ENCODE measurements around the gene GAS7. TPM values are rescaled to one million over a fixed set of nuclear protein-coding genes. Genes with fewer than 3 reads are reported as not detected.

GAS7 gene
- total and polyA plus RNA-seq, 9 of the 15 experiments (the other 6 are each of a cell fraction or from before 2014, with no cell fraction given): 0.11 to 0.33 TPM; not detected in 7

DNA sequence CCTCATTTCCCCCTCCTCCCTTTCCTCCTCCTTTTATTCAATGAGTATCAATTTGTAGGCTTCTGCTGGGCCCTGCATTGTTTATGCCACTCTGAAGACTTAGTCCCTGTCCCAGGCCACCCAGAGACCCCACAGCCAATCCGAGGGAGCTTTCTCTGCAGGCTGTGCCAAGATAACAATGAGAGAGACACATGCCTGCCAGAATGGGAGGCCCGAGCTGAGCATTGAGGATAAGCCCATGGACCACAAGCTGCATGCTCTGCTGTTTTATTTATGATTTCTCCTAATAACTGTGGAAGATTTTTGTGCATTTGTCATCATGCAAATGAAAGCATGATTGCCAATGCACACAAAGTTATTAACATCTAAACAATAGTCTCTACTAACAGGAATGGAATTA is 296.3 kb downstream of the GAS7 start (continued):
- TF ChIP-seq, protein P1, sequence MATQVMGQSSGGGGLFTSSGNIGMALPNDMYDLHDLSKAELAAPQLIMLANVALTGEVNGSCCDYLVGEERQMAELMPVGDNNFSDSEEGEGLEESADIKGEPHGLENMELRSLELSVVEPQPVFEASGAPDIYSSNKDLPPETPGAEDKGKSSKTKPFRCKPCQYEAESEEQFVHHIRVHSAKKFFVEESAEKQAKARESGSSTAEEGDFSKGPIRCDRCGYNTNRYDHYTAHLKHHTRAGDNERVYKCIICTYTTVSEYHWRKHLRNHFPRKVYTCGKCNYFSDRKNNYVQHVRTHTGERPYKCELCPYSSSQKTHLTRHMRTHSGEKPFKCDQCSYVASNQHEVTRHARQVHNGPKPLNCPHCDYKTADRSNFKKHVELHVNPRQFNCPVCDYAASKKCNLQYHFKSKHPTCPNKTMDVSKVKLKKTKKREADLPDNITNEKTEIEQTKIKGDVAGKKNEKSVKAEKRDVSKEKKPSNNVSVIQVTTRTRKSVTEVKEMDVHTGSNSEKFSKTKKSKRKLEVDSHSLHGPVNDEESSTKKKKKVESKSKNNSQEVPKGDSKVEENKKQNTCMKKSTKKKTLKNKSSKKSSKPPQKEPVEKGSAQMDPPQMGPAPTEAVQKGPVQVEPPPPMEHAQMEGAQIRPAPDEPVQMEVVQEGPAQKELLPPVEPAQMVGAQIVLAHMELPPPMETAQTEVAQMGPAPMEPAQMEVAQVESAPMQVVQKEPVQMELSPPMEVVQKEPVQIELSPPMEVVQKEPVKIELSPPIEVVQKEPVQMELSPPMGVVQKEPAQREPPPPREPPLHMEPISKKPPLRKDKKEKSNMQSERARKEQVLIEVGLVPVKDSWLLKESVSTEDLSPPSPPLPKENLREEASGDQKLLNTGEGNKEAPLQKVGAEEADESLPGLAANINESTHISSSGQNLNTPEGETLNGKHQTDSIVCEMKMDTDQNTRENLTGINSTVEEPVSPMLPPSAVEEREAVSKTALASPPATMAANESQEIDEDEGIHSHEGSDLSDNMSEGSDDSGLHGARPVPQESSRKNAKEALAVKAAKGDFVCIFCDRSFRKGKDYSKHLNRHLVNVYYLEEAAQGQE (IDR thresholded peaks at IDR 0.05; ENCODE audit: borderline replicate concordance): no peak
- TF ChIP-seq, protein P1 (CRISPR knock-in tag; IDR thresholded peaks at IDR 0.05; ENCODE audit: low read depth): no peak
- no peak for TF ChIP-seq ZBTB17 (CRISPR knock-in tag; IDR thresholded peaks at IDR 0.05)
- no peak for TF ChIP-seq FOXA3 (CRISPR knock-in tag; conservative IDR thresholded peaks at IDR 0.05 in 1 of 2, IDR thresholded peaks at IDR 0.05 in 1 of 2)
- TF ChIP-seq POU5F1 (IDR thresholded peaks at IDR 0.05; ENCODE audit: borderline replicate concordance, low read depth, low read length, partially characterized antibody): no peak
- no peak for TF ChIP-seq SNIP1 (IDR thresholded peaks at IDR 0.05; ENCODE audit: low read depth)
- TF ChIP-seq SMARCE1 (IDR thresholded peaks at IDR 0.05): no peak
- no peak for TF ChIP-seq SMARCA5 (IDR thresholded peaks at IDR 0.05)
- no peak for TF ChIP-seq ZNF24 (IDR thresholded peaks at IDR 0.05)
- TF ChIP-seq, protein P2, sequence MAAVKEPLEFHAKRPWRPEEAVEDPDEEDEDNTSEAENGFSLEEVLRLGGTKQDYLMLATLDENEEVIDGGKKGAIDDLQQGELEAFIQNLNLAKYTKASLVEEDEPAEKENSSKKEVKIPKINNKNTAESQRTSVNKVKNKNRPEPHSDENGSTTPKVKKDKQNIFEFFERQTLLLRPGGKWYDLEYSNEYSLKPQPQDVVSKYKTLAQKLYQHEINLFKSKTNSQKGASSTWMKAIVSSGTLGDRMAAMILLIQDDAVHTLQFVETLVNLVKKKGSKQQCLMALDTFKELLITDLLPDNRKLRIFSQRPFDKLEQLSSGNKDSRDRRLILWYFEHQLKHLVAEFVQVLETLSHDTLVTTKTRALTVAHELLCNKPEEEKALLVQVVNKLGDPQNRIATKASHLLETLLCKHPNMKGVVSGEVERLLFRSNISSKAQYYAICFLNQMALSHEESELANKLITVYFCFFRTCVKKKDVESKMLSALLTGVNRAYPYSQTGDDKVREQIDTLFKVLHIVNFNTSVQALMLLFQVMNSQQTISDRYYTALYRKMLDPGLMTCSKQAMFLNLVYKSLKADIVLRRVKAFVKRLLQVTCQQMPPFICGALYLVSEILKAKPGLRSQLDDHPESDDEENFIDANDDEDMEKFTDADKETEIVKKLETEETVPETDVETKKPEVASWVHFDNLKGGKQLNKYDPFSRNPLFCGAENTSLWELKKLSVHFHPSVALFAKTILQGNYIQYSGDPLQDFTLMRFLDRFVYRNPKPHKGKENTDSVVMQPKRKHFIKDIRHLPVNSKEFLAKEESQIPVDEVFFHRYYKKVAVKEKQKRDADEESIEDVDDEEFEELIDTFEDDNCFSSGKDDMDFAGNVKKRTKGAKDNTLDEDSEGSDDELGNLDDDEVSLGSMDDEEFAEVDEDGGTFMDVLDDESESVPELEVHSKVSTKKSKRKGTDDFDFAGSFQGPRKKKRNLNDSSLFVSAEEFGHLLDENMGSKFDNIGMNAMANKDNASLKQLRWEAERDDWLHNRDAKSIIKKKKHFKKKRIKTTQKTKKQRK (IDR thresholded peaks at IDR 0.05; ENCODE audit: borderline replicate concordance, low read depth, low read length): no peak
- no peak for TF ChIP-seq HMGN3 (IDR thresholded peaks at IDR 0.05; ENCODE audit: borderline replicate concordance, extremely low read depth, insufficient read length, low read depth, low read length)
- no peak for TF ChIP-seq ELF4 (CRISPR knock-in tag; IDR thresholded peaks at IDR 0.05)
- TF ChIP-seq, protein P3, sequence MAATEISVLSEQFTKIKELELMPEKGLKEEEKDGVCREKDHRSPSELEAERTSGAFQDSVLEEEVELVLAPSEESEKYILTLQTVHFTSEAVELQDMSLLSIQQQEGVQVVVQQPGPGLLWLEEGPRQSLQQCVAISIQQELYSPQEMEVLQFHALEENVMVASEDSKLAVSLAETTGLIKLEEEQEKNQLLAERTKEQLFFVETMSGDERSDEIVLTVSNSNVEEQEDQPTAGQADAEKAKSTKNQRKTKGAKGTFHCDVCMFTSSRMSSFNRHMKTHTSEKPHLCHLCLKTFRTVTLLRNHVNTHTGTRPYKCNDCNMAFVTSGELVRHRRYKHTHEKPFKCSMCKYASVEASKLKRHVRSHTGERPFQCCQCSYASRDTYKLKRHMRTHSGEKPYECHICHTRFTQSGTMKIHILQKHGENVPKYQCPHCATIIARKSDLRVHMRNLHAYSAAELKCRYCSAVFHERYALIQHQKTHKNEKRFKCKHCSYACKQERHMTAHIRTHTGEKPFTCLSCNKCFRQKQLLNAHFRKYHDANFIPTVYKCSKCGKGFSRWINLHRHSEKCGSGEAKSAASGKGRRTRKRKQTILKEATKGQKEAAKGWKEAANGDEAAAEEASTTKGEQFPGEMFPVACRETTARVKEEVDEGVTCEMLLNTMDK (IDR thresholded peaks at IDR 0.05; ENCODE audit: borderline replicate concordance, insufficient read depth, low read depth, low read length, poor library complexity, severe bottlenecking): no peak
